ENCODE measurements around the gene ATP6V0E1.

DNA sequence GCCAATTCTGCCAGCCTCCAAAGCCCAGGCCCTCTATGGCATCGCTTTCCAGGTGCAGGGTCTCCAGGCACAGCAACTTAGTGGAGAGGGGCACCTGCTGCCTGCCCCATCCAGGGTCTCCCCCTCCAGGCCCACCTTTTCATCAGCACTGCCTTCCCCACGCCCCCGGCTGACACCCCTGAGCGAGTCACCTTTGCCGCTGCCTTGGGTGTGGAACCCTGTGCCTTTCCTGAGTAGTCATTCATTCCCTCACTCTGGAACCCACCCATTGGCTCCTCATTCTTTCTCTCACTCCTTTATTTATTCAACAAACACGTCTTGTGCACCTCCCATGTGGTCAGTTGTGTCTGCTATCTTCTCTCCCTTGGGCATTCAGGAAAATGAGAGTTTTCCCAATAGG lies 38.8 kb upstream of the ATP6V0E1 start:
- TF ChIP-seq, protein P1, sequence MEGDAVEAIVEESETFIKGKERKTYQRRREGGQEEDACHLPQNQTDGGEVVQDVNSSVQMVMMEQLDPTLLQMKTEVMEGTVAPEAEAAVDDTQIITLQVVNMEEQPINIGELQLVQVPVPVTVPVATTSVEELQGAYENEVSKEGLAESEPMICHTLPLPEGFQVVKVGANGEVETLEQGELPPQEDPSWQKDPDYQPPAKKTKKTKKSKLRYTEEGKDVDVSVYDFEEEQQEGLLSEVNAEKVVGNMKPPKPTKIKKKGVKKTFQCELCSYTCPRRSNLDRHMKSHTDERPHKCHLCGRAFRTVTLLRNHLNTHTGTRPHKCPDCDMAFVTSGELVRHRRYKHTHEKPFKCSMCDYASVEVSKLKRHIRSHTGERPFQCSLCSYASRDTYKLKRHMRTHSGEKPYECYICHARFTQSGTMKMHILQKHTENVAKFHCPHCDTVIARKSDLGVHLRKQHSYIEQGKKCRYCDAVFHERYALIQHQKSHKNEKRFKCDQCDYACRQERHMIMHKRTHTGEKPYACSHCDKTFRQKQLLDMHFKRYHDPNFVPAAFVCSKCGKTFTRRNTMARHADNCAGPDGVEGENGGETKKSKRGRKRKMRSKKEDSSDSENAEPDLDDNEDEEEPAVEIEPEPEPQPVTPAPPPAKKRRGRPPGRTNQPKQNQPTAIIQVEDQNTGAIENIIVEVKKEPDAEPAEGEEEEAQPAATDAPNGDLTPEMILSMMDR (conservative IDR thresholded peaks at IDR 0.05; ENCODE audit: low read length): no peak
- TF ChIP-seq EZH2phosphoT487 (IDR thresholded peaks at IDR 0.05; ENCODE audit: borderline replicate concordance): no peak

All from Loucy (cell line).